GM12873 (cell line): ENCODE data around the gene ALCAM.

Source experiments
- TF ChIP-seq, protein P1 (sequence below): IDR thresholded peaks from 2 replicates; pipeline ENCODE4 v1.5.1; 2012; ENCODE audit warnings: low read depth, mild to moderate bottlenecking, moderate library complexity, low read length, control low read depth; ENCODE audit not compliant: insufficient read depth; ENCODE audit errors: missing control alignments

Gene ALCAM

DNA sequence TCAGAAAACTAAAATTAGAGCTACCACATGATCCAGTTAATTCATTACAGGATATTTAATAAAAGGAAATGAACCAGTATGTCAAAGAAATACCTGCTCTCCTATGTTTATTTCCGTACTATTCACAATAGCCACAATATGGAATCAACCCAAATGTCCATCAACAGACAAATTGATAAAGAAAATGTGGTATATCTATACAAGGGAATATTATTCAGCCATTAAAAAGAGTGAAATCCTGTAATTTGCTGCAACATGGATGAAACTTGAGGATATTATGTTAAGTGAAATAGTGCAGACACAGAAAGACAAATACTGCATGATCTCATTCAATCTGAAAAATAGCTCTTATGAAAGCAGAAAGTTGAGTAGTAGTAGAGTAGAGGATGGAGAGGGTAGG is 33.7 kb upstream of the ALCAM start:
- TF ChIP-seq, protein P1, sequence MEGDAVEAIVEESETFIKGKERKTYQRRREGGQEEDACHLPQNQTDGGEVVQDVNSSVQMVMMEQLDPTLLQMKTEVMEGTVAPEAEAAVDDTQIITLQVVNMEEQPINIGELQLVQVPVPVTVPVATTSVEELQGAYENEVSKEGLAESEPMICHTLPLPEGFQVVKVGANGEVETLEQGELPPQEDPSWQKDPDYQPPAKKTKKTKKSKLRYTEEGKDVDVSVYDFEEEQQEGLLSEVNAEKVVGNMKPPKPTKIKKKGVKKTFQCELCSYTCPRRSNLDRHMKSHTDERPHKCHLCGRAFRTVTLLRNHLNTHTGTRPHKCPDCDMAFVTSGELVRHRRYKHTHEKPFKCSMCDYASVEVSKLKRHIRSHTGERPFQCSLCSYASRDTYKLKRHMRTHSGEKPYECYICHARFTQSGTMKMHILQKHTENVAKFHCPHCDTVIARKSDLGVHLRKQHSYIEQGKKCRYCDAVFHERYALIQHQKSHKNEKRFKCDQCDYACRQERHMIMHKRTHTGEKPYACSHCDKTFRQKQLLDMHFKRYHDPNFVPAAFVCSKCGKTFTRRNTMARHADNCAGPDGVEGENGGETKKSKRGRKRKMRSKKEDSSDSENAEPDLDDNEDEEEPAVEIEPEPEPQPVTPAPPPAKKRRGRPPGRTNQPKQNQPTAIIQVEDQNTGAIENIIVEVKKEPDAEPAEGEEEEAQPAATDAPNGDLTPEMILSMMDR = no peak

GRCh38 chr3:105334138-105334882 is 32.4 kb upstream of the ALCAM start:
- TF ChIP-seq, protein P1 = no peak

DNA sequence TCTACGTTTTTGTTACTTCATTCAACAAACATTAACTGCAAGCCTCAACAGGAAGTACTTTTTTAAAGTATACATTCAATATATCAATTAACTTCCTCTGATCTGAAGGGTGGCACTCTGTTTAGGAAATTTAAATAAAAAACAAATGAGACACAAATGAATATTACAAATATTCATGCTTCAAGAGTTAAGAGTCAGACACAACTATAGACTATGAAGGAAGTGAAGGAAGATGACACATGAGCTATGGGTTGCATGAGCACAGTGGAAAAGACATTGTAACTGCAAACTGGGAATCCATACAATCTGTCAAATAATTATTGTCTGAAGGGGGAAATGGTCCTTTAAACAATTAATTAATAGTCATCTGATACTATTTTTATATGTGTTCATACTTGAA is 26.8 kb upstream of the ALCAM start:
- TF ChIP-seq, protein P1 = no peak

GRCh38 chr3:105343991-105344390 is 22.7 kb upstream of the ALCAM start:
- TF ChIP-seq, protein P1 = no peak

GRCh38 chr3:105345156-105345555 is 21.6 kb upstream of the ALCAM start:
- TF ChIP-seq, protein P1 = no peak

GRCh38 chr3:105347625-105348302 is 18.9 kb upstream of the ALCAM start:
- TF ChIP-seq, protein P1 = no peak

GRCh38 chr3:105348307-105348706 is 18.4 kb upstream of the ALCAM start:
- TF ChIP-seq, protein P1 = no peak
